HG03135 (cell line): ENCODE measurements around the gene PIK3R3.
"Not testable (repeated sequence)": the region's sequence is repeated elsewhere in the genome, so short reads cannot be mapped to it uniquely, and the experiment has no call there.

ENCODE experiments used
- ATAC-seq: cut with Tn5 transposase; IDR thresholded peaks from one replicate; pipeline ENCODE4 v1.9.1; 2021; ENCODE audit warnings: mild to moderate bottlenecking, moderate library complexity; ENCODE audit not compliant: unreplicated experiment

PIK3R3 gene

GRCh38 chr1:46070164-46070814 lies 62.1 kb downstream of the PIK3R3 start:
- ATAC-seq = no peak

- ATAC-seq = no peak
Observed at GRCh38 chr1:46068525-46068924, 63.9 kb downstream of the PIK3R3 start.

GRCh38 chr1:46067652-46068051 lies 64.8 kb downstream of the PIK3R3 start:
- ATAC-seq = no peak

- ATAC-seq = no peak
Observed at GRCh38 chr1:46065405-46065804, 67.0 kb downstream of the PIK3R3 start.

GRCh38 chr1:46064708-46065107 lies 67.7 kb downstream of the PIK3R3 start:
- ATAC-seq = no peak

GRCh38 chr1:46062651-46063319 lies 69.6 kb downstream of the PIK3R3 start:
- ATAC-seq = no peak

- no peak for ATAC-seq
Observed at GRCh38 chr1:46061146-46061545, 71.3 kb downstream of the PIK3R3 start.

- ATAC-seq = no peak
Observed at GRCh38 chr1:46058936-46059335, 73.5 kb downstream of the PIK3R3 start.

- ATAC-seq = no peak
Observed at GRCh38 chr1:46057781-46058180, 74.6 kb downstream of the PIK3R3 start.

GRCh38 chr1:46057215-46057614 lies 75.2 kb downstream of the PIK3R3 start:
- ATAC-seq = not testable (repeated sequence)

- no peak for ATAC-seq
Observed at GRCh38 chr1:46056325-46056724, 76.1 kb downstream of the PIK3R3 start.

- no peak for ATAC-seq
Observed at GRCh38 chr1:46053734-46054133, 78.7 kb downstream of the PIK3R3 start.

GRCh38 chr1:46044116-46044515 lies 88.3 kb downstream of the PIK3R3 start:
- no peak for ATAC-seq

GRCh38 chr1:46043458-46044017 lies 88.9 kb downstream of the PIK3R3 start:
- peak; percentile 86 for ATAC-seq

- ATAC-seq = no peak
Observed at GRCh38 chr1:46041974-46042373, 90.5 kb downstream of the PIK3R3 start.

- no peak for ATAC-seq
Observed at GRCh38 chr1:46041551-46041950, 90.9 kb downstream of the PIK3R3 start.

GRCh38 chr1:46039571-46040052 lies 92.8 kb downstream of the PIK3R3 start:
- ATAC-seq = no peak

GRCh38 chr1:46036894-46037839 lies 95.3 kb downstream of the PIK3R3 start:
- no peak for ATAC-seq

GRCh38 chr1:46034601-46035516 lies 97.6 kb downstream of the PIK3R3 start:
- no peak for ATAC-seq
